SKM-1 (cell line): ENCODE data around the gene GATA6.
A peak's percentile ranks its signal among the peaks of the same experiment; 100 is the strongest.

Source experiments
- DNase-seq: peaks from one replicate; lab custom pipeline; 2025; ENCODE audit not compliant: unreplicated experiment; lab: John Stamatoyannopoulos, UW

Gene GATA6

DNA sequence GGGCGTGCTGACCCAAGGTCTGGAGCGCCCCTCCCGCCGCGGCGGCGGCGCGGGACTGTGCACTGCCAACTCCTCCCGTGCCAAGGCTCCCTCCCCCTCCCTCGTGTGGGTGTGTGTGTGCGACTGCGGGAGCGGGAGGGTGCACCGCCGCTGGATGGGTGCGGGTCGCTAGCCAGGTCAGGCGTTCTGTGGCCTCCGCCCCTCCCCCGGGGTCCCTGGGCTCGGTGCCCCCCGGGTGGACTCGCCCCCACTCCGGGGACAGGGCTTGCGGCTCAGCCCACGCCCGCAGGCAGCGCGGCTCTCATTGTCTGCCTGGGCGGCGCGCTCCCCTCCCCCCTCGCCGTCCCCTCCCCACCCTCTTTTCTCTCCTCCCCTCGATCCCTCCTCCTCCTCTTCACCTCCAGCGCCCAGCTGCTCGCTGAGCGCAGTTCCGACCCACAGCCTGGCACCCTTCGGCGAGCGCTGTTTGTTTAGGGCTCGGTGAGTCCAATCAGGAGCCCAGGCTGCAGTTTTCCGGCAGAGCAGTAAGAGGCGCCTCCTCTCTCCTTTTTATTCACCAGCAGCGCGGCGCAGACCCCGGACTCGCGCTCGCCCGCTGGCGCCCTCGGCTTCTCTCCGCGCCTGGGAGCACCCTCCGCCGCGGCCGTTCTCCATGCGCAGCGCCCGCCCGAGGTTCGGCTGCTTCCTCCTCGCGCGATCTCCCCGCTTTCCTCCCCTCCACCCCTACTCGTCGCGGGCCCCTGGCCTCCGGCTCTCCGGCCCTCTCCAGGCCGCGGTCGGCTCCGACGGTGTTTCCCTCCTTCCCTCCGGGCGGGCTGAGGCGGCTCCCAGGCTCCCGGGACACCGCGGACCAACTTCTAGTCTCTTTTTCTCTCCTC, at the start of gene GATA6:
Gene GATA6, plus strand, starts transcription at position 579 of the 878 bp plus-strand sequence. CDS start 1,556 bp downstream, outside the sequence.
- DNase-seq, result peak; percentile 70

- DNase-seq, result no peak
These were observed 44.4 kb upstream of the GATA6 start for GRCh38 chr18:22124970-22125369.

GRCh38 chr18:22128954-22129353, 40.4 kb upstream of the GATA6 start:
- no peak for DNase-seq

DNA sequence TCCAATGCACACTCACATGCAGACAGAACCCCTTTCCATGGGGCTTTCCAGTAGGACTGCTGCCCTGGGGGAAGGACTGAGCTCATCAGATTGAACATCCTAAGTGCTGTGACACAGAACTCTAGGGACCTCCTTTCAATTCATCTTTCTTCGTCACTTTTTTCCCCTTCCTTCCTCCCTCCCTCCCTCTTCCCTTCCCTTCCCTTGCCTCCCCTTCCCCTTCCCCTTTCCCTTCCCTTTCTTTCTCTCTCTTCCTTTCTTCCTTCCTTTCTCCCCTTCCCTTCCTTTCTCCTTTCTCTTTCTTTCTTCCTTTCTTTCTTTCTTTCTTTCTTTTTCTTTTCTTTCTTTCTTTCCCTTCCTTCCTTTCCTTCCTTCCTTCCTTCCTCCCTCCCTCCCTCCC, 39.6 kb upstream of the GATA6 start:
- no peak for DNase-seq

GRCh38 chr18:22132258-22132657, 37.1 kb upstream of the GATA6 start:
- no peak for DNase-seq

DNA sequence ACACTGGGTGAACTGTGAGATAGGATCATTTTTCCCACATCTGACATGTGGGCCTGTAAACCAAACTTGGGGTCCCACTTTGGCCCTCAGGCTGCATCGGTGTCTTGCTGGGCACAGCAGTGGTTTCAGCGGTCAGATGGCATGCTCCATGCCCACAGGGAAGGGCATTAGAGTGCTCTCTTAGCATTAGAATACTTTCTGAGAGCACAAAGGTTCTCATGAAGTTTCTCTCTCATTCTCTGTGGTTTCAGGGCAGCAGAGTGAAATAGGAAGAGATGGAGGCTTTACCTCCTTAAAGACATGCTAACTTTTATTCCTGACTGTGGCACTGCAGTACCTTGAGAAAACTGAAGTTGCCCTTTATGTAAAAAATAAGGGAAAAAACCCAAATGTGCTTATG, 36.6 kb upstream of the GATA6 start:
- DNase-seq, result no peak

- no peak for DNase-seq
These were observed 33.0 kb upstream of the GATA6 start for GRCh38 chr18:22136395-22136794.

DNA sequence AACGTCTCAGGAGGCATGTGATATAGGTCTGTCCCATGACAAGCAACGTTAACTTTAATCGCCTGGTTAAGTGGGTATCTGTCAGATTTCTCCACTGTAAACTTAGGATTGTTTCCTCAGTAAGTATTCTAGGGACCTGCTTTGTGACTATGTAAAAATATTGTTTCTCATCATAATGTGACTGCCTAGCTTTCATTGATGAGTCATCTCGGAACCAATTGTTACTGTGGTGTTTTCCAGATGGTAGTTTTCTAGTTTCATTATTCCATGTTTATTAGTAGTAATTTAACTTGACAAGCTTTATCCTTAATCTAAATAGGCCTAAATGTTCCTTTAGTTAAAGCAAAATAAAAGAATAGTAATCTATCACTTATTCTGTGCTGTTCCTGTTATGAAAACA, 28.2 kb upstream of the GATA6 start:
- DNase-seq, result no peak

- DNase-seq, result no peak
These were observed 25.7 kb upstream of the GATA6 start for GRCh38 chr18:22143347-22144340.

DNA sequence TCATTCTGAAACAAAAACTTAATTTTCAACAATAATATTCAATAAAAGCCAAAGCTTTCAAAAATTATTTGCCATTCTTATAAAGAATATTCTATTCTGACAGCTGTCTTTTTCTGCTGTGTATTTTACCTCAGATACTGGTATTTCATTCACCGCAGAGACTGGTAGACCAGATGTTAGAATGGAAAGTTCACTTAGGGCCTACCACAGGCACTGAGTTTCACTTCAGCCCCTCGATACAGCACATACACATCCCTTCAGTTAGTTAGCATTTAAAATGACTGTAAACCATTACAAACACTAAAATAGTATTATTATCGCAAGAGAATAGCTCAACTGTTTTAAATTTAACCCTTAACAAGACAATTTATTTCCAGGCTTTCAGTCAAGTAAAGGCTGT, 24.2 kb upstream of the GATA6 start:
- no peak for DNase-seq

- no peak for DNase-seq
These were observed 19.7 kb upstream of the GATA6 start for GRCh38 chr18:22149710-22150109.

- DNase-seq, result no peak
These were observed 17.3 kb upstream of the GATA6 start for GRCh38 chr18:22152093-22152492.

- no peak for DNase-seq
These were observed 16.0 kb upstream of the GATA6 start for GRCh38 chr18:22153428-22153827.

DNA sequence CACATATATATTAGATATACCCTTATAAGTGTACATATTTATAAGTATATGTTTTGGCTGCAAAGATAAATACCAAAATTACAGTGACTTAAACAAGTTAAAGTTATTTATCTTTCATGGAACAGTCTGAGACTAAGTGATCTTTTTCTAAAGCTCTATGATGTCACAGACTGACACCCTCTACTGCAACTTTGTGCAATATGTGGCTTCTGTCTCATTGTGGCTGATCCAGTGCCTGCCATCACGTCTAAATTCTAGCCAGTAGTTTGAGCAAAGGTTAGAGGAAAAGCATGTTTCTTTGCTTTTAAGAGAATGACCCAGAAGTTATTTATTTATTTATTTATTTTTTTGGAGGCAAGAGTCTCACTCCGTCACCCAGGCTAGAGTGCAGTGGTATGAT, 13.8 kb upstream of the GATA6 start:
- DNase-seq, result no peak

DNA sequence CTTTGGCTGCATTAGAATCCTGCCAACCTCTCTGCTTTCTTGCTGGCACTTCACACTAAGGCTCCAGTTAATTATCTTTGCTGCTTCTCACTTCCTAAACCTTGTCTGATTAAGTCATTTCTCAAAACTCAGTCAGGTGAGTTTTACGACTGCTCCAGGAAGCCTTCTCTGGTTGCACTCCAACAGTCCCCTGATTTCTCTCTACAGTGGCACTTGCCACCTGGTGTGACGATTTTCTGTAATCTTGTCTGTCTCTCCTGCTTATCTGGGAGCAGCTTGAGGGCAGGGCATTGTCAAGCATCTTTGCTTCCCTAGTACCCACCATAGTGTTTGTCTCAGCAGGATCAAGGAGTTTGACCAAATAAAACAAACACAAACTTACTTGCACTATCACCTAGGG, 10.4 kb upstream of the GATA6 start:
- no peak for DNase-seq

DNA sequence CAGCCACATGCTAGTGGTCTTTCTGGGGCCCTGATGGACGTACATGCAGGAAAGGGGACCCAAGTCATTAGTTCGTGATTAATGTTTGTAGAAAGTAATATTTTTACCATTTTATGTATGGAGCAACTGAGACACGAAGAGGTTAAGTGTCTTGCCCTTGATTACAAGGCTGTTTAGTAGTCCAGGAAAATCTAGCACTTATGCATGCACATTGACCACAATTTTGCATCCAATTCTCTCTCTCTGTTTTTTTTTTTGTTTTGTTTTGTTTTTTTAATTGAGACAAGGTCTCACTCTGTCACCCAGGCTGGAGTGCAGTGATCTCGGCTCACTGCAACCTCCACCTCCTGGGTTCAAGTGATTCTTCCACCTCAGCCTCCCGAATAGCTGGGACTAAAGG, 8.3 kb upstream of the GATA6 start:
- DNase-seq, result no peak

GRCh38 chr18:22163416-22164161, 5.8 kb upstream of the GATA6 start:
- DNase-seq, result no peak

DNA sequence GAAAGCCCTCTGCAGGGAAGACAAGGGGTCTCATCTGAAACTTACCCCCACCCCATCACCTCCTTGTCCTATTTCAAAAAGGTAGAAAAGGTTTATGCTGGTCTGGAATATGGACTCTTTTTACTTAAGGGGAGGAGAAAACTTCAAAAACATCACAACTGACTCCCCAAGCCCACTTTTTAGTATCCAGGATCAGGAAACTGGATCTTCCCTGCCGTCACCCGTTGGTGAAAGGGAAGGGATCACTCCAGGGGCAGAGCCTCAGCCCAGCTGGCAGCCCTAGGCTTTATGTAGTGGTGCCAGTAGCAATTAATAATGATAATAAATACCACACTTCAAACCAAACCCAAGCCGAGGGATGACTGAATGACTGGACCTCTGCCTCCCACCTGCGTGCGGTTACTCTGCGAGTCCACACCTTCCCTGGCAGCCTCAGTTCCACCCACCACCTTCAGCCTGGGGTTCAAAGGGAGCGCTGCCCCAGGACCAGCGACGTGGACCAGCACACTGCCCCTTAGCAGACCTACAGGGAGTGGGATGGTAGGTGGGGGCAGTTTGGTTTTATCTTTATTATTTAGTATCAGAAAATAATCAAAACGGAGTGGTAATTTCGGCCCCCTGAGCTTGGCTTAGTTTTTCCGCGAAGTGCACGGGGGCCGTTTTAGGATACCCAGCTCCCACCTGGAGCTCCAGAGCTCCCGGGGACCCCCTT, 4.9 kb upstream of the GATA6 start:
- DNase-seq, result no peak

DNA sequence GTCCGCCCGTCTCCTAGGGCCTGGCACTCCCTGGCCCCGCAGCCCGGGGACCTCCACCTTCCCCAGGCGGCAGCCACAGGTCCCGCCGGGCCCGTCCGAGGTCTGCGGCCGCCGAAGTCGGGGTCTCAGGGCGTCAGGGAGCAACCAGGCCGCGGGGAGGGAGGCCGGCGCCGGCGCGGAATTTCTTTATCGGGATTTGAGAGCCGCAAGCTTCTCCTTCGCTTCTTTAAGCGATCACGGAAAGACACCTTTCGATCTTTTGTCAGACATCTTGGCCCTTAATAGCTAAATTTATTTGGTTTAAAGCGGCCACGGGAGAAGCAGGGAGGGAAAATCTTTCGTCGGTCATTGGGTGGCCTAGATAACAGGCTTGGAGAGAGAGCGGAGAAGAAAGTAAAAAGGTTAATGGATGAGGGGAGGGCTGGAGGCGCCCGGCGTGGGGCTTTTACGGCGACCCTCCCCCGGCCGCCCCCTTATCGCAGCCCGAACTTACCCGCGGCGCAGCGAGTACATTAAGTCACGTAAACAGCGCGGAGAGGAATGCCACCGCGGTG, 4.3 kb upstream of the GATA6 start:
- DNase-seq, result no peak

GRCh38 chr18:22165603-22166068, 3.8 kb upstream of the GATA6 start:
- DNase-seq, result no peak
